RPMI8226 (cell line): Measurements from ENCODE around the gene FJX1.
"Not testable (repeated sequence)": the region's sequence is repeated elsewhere in the genome, so short reads cannot be mapped to it uniquely, and the experiment has no call there.

Source experiments
- DNase-seq: peaks from one replicate; pipeline ENCODE4 v3.0.0-alpha.2; 2015

Gene FJX1

DNA sequence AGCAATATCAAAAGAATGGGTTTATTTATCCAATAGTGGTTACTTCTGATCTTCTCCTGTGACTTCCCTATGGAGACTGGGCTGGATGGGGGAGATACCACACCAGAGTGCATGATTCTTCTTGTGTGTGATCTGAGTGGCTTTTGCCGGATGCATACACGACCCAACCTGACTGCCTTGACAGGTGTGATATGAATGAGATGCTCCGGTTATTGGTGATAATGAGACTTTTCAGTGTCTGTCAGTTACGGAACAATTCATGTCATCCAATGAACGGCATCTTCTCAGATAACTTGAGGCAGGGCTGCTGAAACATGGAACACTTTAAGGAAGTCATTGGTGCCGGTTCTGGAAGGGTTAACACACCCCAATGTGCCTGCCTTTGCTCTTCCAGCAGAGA lies 17.7 kb downstream of the FJX1 start:
- no peak for DNase-seq

DNA sequence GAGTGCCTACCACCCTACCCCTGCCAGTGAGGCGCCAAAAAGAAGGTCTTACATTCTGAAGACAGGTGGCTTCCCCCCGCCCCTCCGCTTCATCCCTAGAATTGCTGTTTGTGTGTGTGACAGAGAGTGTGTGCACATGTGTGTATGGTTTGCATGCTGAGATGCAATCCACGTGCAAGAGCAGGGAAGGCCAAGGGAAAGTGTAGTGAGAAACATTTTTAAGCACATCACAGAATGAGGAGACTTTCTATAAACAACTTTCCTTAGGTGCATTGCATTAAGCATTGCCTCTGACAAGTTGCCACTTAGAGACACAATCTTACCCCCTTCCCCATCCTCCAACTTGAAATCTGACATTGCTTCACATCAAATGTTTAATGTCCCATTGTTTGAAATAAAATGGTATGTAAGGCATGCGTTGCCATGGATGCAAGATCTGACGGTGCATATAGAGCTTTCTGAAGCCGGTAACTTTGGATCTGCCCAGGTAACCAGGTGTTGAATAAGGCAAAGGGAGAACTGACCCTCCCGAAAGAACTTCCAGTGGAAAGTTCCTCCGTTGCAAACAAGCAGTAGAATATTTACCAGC lies 21.4 kb downstream of the FJX1 start:
- DNase-seq: no peak

DNA sequence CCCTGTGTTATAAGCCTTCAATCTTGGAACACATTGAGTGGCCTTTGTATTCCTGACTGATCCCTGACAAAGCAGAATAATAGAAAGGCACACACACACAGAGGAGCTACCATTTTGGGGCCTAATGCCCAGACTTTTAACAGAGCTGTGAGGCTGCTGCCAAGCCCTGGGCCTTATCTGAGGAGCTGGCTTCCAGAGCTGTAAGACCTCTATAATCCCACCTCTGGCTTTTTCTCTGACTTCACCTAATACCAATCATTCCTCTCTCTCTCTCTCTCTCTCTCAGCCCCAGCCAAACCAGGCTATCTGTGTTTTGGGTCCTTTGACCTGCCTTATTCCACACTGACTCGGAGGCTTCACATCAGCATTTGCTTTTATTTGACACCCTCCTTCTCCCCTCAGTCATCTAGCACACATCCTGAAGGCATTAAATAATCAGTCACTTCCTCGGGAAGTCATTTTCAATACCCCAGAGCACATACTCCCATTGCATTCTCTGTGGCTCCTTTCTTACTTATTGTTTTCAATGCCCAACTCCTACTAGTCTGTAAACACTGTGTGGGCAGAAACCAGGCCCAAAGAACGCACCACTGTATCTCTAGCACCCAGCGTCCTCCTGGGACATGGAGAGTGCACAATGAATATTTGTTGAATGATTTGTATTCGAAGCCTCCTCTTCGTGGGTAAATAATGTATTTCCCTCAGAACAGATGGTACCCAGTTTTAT lies 23.1 kb downstream of the FJX1 start:
- DNase-seq: no peak

DNA sequence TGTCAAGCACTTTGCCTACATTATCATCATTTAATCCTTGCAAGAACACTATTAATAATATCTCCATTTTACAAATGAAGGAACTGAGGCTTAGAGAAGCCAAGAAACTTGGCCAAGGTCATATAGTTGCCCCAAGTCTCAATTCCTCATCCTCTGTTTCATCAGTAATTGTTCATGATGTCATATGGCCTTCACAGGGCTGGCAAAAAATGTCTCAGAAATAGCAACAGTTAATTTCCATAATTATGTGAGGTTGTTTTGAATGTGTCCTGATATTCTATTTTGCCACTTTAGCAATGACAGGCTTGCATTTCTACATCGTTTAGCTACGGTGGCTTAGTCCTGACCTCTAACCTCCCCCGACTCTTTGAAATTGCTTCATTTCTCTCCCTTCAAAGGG lies 23.7 kb downstream of the FJX1 start:
- DNase-seq: no peak

DNA sequence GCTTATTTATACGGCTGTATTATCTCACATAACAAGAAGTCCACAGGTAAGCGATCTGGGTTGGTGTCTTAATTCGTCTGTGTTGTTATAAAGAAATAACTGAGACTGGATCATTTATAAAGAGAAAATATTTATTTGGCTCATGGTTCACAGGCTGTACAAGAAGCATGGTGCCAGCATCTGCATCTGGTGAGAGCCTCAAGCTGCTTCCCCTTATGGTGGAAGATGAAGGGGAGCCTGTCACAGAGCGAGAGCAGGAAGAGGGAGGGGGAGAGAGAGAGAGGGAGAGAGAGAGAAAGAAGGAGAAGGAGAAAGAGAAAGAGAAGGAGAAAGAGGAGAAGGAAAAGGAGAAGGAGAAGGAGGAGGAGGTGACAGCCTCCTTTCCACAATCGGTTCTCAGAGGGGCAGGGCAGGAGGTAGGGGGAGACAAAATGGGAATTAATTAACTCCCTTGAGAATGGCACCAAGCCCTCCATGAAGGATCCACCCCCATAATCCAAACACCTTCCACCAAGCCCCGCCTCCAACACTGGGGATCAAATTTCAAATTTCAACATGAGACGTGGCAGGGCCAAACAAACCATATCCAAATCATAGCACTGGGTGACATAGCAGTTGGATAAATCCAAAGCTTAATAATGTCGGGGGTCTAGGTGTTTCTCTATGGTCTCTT lies 29.3 kb downstream of the FJX1 start:
- DNase-seq: no peak

DNA sequence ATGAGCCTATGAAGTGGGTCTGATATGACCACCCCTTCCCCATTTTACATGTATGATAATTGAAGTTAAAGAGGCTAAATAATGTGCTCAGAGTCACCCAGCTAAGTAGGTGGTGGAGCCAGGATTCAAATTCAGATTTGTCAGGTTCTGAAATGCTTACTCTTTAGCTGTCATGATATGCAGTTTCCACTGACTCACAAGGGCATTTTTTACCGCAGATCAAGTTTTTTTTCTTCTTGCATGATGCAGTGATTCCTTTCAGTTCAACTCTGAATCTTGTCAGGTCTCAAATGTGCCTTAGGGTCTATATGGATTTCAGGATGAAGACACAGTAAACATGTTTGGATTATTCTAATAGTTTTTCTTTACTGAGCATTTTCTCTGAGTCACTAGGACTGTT lies 31.7 kb downstream of the FJX1 start:
- DNase-seq: no peak

DNA sequence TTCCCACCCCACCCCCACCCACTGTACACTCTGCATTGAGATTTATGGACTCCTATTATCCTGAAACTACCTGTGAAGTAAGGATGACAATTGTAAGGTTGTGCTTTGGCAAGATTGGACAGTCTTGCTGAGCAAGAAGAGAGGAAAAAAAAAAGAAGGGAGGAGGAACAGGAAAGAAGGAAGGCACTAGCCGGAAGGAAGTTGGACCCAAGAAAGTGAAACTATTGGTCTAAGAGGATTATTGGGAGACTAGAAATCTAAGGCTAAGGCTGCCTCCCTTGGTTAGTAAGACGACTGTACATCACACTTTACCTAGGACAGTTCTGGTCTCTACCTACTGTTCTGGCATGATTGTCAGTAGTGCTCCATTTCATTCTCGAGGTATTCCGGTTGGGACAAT lies 32.2 kb downstream of the FJX1 start:
- DNase-seq: no peak

DNA sequence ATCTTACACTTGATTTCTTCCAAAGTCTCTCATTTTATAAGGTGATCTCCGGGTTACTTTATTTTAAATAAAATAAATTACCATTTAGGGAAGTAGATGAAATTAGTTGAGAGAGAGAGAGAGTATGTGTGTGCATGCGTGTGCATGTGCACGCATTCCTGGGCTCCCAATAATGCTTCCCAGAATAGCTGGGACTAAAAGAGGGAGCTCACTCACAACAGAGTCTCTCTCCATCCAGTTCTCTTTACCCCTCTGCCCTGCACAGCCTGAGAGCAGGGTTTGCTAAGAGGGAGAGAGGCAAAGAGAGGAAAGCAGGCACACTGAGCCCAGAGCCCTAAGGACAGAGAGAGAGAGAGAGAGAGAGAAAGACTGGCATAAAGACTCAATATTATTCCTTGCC lies 33.0 kb downstream of the FJX1 start:
- DNase-seq: no peak

DNA sequence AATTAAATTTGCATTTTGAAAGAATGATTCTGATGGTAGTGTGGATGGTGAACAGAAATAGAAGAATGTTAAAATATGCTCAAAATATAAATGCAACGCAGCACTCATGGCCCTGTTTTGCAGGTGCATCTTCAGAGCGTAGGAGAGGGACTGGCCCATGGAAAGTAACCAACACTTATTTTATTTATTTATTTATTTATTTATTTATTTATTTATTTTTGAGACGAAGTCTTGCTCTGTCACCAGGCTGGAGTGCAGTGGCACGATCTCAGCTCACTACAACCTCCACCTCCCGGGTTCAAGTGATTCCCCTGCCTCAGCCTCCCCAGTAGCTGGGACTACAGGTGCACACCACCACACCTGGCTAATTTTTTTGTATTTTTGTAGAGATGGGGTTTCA lies 34.5 kb downstream of the FJX1 start:
- DNase-seq: not testable (repeated sequence)

DNA sequence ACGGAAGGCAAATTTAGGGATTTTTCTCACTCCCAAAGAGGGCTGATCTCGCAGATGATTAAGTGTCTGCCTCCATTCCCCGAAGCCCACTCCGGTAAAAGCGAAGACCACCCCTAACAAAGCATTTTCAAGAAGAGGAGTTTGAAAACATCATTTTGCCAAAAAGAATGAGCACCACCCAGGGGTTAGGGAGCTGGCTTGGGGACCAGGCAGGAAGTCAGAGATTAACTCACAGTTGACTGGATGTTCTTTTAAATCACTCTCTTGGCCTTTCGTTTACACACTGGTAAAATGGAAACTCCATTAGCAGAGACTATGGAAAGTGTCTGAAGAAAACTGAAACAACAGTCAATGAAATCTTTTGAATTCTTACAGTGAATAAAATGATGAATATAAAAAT lies 36.5 kb downstream of the FJX1 start:
- DNase-seq: no peak

DNA sequence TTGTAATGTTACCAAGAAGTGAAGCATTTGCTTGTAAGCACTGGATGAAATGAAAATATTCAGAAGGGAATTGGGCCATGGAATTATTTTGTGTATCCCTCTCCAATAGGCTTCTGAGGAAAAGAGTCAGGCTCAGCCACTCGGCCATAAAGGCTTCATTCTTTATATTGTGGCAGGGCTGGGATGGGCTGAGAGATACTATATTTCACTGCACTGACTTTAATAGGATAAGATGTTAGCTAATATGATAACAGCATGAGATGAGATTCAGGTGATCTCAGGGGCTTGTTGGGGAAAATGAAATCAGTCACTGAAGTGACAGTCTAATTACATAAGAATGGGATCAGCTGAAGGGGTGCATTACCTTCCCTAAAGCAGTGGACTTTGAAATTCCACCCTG lies 37.0 kb downstream of the FJX1 start:
- DNase-seq: no peak

DNA sequence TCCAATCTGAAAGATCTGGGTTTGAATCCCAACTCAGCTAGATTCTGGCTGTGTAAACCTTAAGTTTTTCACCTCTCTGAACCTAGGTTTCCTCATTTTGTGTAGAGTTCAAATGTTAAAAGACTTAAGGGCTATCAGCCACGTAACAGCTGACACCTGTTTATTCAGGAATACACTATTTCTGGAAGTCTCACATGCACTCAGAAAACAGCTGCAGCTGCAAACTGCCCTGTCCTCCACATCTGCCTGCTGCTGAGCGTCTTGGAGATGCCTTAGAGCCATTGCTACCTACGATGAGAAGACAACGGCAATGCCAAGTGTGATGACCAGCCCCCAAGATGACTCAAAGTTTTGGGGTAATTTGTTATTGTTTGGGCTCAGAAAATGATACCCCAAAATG lies 37.6 kb downstream of the FJX1 start:
- peak; percentile 63 for DNase-seq

DNA sequence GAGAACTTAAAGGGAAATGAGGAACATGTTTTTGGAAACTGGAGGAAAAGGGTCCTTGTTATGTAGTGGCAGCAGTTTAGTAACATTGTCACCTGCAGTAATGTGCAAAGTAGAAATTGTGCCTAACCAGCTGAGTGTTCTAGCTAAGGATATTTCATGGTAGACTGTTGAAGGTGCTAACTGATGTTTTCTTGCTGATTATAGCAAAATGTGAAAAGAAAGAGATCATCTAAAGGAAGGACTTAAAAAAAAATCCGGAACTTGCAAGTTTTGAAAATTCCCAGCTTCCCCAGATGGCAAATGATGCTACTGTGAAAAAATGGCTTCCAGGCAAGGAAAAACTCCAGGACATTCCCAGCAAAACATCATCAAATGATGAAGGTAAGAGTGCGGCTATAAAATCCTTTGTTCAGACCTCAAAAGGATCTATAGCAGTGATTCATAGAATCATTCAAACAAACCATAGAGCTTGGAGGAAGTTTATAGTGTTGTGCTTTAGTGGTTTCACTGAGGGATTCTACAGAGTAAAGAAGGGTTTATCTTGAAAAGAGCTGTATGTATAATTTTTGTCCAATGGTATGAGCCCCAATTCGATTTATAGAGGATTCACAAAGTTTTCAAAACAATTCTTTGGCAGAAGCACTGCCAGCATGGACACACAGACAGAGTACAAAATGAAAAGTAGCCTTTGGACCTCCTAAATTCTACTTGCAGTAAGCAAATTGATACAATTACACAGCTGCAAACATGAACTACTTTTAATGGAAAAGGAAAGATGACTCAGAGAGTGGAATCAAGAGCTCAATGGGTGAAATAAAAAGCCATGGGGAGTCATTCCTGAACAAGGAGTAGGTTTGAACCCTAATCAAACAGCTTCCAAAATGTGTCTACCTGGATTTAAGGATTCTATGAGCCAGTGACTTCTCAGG lies 40.0 kb downstream of the FJX1 start:
- DNase-seq: no peak

DNA sequence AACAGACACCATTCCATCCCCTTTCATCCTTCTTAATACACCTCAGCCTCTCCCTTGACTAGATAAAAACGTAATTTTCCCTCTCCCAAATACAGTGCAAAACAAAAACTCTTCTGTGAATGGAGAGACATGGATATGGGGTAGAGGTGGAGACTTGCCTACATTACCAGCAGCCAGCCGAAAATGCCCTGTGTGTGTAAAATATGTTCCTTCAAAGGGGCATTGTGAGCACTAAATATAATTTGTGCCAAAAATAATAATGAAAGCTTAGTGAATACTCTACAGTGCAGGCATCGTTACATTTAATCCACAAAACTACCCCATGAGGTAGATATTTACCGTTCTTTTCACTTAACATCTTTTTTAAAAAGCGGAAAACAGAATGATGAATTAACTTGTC lies 43.3 kb downstream of the FJX1 start:
- no peak for DNase-seq

DNA sequence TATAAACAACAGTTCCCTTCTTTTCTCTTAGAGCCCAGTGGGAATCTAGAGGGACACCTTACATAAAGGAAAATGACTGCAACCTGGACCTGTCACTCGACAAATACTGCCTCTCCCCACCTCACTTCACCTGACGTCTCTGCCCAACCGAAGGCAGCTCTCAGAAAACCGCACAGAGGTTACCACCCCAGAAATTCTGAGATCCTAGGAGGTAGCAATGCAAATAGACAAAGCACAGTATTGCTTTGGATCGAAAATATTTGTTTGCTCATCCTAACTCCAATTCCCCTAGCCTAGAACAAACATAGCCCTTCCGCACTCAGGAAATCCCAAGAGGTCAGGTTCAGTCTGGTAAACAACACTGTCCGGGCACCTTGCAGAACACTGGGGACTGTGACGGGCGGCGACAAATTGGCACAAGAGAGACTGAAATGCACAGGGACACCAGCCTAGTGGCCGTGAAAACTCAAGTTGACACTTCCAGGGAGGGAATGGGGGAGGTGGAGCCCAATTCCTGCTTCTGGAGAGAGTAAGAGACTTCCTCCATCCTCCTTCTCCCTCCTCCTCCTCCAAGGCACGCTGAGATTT lies 43.9 kb downstream of the FJX1 start:
- peak; percentile 51 for DNase-seq

DNA sequence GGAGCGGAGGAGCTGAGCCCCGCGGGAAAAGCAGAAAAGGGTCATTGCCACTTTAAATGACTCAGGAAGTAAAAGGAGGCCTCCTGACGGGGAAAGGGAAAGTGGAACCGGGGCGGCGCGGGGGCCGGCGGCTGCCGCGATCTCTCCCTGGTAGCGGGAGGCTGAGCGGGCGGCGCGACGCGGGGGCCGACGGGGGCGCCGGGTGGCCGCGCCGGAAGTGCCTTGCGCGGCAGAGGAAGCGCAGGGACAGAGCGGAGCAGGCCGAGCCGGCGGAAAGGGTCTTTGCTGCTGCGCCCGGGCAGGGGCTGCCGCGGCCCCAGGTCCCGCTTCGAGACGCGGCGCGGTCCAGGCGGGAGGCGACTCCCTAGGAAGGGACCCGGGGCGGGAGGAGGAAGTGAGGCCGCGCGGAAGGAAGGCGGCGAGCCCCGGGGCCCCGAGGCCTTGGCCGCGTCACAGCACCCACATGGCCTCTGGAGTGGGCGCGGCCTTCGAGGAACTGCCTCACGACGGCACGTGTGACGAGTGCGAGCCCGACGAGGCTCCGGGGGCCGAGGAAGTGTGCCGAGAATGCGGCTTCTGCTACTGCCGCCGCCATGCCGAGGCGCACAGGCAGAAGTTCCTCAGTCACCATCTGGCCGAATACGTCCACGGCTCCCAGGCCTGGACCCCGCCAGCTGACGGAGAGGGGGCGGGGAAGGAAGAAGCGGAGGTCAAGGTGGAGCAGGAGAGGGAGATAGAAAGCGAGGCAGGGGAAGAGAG lies 44.6 kb downstream of the FJX1 start, which contains the start of gene TRIM44:
Gene TRIM44 (plus strand): TSS at position 127 of the 759 bp plus-strand sequence. CDS start 337 bp downstream, at position 464.
- DNase-seq: peak; percentile 78

DNA sequence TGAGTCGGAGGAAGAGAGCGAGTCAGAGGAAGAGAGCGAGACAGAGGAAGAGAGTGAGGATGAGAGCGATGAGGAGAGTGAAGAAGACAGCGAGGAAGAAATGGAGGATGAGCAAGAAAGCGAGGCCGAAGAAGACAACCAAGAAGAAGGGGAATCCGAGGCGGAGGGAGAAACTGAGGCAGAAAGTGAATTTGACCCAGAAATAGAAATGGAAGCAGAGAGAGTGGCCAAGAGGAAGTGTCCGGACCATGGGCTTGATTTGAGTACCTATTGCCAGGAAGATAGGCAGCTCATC lies 45.1 kb downstream of the FJX1 start:
- DNase-seq: no peak

DNA sequence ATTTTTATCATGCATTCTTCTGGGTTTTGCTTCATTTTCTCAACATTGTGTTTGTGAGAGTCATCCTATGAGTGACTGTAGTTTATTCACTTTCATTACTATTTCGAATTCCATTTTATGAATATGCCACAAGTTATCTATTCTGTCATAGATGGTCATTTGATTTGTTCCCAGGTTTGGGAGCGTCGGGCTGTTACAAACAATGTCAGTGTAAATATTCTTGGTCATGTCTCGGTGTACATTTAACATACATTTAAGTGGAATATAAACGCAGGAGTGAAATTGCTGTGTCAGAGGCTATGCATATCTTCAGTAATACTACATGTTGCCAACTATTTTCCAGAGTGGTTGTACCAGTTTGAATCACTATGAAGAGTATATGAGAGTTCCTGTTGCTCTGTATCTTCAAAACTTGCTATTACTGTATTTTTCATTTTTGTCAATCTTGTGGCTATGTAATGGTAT lies 46.7 kb downstream of the FJX1 start:
- DNase-seq: no peak

DNA sequence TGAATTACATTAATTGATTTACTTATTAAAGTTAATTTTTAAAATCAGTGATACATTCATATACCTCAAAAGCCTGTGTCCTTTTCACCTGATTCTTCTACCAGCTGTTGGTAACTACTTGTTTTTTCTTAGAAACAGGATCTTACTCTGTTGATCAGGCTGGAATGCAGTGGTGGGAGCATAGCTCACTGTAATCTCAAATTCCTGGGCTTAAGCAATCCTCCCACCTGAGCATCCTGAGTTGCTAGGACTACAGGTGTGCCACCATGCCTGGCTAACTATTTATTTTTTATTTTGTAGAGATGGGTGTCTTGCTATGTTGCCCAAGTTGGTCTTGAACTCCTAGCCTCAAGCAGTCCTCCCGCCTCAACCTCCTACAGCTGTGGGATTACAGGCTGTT lies 49.0 kb downstream of the FJX1 start:
- no peak for DNase-seq

DNA sequence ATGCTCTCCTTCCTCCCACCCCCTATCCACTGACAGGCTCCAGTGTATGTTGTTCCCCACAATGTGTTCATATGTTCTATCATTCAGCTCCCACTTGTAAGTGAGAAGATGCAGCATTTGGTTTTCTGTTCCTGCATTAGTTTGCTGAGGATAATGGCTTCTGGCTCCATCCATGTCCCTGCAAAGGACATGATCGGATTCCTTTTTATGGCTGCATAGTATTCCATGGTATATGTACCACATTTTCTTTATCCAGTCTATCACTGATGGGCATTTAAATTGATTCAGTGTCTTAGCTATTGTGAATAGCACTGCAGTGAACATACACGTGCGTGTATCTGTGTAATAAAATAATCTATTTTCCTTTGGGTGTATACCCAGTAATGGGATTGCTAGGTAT lies 50.1 kb downstream of the FJX1 start:
- DNase-seq: not testable (repeated sequence)
